Measurements from ENCODE around the gene DGAT2L6.

DNA sequence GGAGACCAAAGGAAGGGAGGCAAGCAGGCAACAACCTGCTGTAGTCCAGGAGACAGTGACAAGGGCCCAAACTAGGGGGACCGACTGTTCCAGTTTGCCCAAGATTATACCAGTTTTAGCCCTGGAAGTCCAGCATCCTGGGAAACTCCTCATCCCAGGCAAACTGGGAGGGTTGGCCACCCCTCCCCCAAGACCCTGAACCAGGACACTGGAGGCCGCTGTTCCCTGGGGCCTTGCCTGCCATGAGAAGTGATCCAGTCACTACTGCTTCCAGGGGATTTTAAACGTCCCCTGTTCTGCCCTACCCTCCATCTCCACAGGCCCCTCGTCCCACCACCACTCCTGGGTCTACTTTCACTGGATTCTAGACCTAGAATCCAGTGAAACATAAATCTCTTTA lies 4.3 kb upstream of the DGAT2L6 start:
- no peak for TF ChIP-seq POLR2A (IDR thresholded peaks at IDR 0.05)
- TF ChIP-seq, protein P1, sequence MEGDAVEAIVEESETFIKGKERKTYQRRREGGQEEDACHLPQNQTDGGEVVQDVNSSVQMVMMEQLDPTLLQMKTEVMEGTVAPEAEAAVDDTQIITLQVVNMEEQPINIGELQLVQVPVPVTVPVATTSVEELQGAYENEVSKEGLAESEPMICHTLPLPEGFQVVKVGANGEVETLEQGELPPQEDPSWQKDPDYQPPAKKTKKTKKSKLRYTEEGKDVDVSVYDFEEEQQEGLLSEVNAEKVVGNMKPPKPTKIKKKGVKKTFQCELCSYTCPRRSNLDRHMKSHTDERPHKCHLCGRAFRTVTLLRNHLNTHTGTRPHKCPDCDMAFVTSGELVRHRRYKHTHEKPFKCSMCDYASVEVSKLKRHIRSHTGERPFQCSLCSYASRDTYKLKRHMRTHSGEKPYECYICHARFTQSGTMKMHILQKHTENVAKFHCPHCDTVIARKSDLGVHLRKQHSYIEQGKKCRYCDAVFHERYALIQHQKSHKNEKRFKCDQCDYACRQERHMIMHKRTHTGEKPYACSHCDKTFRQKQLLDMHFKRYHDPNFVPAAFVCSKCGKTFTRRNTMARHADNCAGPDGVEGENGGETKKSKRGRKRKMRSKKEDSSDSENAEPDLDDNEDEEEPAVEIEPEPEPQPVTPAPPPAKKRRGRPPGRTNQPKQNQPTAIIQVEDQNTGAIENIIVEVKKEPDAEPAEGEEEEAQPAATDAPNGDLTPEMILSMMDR (IDR thresholded peaks at IDR 0.05) = no peak

Measured in adrenal gland (tissue), 5 donors.